ENCODE data around the gene C3orf22.

- TF ChIP-seq CTCF (IDR thresholded peaks at IDR 0.05; ENCODE audit: low read length) (no peak), EZH2phosphoT487 (IDR thresholded peaks at IDR 0.05; ENCODE audit: low read length) (no peak), EZH2 (optimal IDR thresholded peaks at IDR 0.05; ENCODE audit: low read depth, low read length) (no peak)
Observed at GRCh38 chr3:126540342-126540849, 18.3 kb downstream of the C3orf22 start.
